CD4-positive, alpha-beta T cell treated with Interferon alpha-2 for 1 hour (primary cell): ENCODE measurements around the gene SLC66A2.

Experiments used
- DNase-seq, 2 donors: peaks; one replicate each; pipeline ENCODE4 v3.0.0-alpha.2; 2020 to 2022

Gene SLC66A2

DNA sequence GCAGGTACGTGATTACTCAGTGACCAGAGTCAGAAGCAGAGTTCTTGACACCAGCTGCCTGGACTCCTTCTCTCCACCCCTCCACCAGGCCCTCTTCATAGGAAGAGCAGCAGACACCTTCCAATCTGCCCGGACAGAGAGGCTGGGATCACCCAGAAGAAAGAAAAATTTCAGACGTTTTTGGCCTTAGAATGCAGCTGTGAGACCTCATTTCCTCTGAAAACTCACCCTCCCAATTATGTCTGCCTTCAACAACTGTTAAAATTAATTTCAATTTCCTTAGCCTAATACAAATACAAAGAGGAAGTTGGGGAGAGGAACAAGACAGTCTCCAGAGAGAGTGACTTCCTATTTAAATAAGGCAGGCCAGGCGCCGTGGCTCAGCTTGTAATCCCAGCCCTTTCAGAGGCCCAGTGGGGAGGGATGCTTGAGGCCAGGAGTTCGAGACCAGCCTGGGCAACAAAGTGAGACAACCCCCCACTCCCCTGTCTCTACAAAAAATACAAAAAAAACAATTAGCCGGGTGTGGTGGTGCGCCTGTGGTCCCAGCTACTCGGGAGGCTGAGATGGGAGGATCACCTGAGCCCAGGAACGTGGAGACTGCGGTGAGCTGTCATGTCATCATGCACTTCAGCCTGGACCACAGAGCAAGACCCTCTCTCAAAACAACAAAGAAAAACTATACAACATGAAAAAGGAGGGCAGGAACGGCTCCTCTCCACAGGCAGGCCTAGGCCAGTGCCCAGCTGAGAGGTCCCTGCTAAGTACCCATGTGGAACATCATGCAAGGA lies 1.6 kb downstream of the SLC66A2 start:
- peak; percentile 21 to 59 for DNase-seq

DNA sequence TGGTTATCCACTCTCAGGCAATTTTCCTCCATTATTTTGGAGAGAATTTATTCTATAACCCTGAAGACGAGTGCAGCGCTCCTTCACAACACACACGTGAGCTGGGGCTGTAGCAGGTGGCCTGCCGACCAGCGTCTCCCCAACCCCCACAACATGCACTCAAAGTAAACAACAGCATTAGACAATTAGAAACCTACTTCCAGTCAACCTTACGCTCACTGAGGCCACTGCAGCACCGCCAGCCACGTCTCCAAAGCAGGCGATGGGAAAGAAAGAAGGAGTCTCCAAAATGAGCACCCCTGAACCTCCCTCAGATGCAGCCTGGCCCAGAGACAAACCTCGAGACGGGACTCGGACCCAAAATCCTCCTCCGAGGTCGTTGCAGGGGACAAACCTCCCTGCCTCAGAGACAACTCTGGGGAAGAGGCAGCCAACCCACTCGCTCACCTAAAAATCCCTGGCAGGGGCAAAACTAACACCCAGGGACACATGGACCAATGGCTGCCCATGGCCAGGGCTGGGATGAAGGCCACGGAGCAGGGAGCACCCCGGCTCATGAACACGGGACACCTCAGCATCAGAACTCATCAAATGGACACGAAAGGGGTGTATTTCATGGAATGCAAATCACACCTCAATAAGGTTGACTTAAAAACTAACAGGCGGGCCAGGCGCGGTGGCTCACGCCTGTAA lies 2.6 kb downstream of the SLC66A2 start:
- no peak for DNase-seq

DNA sequence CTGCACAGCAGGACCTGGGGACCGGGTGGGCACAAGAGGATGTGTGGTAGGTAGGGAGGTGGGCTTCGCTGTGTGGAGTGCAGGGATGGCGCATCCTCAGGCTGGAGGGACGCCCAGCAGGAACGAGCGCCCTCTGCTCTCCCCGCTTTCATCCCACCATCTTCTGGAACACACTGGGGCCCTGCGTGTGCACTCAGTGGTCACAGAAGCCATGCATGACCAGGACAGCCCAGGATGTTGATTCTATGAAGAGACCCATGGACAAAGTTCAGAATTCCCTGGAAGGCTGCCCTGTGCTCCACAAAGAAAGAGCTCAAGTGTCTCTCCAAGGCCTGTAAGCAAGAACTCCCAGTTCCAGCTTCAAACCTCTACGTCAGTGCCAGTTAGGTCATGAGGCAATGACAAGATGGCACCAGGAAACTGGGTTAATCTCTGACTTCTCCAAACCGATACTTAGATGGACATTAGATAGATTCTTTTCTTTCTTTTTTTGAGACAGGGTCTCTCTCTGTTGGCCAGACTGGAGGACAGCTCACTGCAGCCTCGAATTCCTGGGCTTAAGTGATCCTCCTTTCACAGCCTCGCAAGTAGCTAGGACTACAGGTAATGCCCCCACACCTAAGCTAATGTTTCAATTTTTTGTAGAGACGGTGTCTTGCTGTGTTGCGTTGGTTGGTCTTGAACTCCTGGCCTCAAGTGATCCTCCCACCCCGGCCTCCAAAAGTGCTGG lies 3.4 kb downstream of the SLC66A2 start:
- DNase-seq: no peak

- DNase-seq: no peak
These were observed 4.2 kb downstream of the SLC66A2 start for GRCh38 chr18:79947054-79947755.

DNA sequence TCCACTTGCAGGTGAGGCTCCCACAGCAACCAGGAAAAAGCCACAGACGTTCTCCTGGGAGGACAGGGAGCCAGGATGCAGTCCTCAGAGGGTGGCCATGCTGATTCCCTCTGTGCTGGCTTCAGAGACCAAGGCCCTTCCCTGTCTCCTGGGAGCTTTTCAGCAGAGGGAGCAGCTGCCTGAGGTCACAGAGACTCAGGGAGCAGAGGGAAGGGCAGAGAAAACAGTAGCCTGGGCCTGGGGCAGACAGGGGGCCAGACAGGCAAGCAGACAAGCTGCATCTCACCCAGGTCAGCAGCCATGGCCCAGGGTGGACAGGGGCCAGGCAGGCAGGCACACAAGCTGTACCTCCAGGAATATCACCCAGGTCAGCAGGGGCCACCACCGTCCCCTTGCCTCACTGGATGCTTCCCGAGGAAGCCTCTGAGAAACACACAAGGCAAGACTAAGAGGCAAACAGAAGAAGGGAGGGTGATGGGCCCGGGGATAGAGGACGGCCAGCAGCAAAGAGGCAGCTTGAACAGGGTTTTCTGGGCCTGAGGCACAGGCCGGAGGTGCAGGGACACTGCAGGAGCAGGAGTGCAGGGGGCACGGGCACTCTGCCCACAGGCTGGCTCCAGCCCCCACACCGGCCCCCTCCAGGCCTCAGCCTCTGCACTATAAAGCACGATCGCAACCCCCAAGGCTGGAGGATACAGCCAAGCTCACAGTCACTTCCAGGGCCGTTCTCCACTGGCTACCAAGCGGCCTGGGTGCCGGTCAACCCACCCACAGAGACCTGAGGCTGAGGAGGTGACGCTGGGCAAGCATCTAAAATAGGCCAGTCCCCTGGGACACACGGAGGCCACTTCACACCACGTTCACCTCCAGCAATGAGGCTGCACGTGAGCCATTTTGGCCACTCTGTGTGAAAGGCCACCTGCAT lies 6.1 kb downstream of the SLC66A2 start:
- DNase-seq: no peak

GRCh38 chr18:79944746-79945117 lies 6.7 kb downstream of the SLC66A2 start:
- no peak for DNase-seq

GRCh38 chr18:79944126-79944731 lies 7.2 kb downstream of the SLC66A2 start:
- DNase-seq: no peak

- no peak for DNase-seq
These were observed 7.8 kb downstream of the SLC66A2 start for GRCh38 chr18:79943608-79944125.

GRCh38 chr18:79942786-79943607 lies 8.5 kb downstream of the SLC66A2 start:
- DNase-seq: no peak

GRCh38 chr18:79942211-79942610 lies 9.2 kb downstream of the SLC66A2 start:
- DNase-seq: no peak

DNA sequence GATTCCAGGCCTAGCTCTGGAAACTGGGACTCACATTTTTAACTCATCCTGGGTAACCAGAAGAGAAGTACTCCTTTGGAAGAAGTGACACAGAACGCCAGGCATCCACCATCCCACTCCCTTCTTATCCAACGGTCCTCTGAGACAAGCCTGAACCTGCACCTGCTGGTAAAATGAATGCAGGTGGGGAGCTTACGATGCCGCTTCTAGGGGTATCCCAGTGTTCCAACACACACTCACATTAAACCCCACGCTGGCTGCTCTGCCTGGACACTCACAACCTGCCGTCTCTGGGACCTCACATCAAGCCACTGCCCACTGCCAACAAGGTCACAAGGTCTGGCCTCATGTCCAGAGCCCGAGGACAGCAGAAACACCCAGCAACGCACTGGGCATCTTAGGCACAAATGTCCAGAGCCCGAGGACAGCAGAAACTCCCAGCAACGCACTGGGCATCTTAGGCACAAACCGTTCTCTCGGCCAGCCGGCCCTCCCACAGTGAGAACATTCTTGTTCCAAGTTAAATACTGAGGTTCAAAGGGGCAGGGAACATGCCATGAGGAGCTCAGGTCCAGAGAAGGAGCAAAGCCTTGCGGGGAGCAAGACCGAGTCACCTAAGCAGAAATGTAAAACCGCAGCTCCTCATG lies 9.9 kb downstream of the SLC66A2 start:
- DNase-seq: no peak

DNA sequence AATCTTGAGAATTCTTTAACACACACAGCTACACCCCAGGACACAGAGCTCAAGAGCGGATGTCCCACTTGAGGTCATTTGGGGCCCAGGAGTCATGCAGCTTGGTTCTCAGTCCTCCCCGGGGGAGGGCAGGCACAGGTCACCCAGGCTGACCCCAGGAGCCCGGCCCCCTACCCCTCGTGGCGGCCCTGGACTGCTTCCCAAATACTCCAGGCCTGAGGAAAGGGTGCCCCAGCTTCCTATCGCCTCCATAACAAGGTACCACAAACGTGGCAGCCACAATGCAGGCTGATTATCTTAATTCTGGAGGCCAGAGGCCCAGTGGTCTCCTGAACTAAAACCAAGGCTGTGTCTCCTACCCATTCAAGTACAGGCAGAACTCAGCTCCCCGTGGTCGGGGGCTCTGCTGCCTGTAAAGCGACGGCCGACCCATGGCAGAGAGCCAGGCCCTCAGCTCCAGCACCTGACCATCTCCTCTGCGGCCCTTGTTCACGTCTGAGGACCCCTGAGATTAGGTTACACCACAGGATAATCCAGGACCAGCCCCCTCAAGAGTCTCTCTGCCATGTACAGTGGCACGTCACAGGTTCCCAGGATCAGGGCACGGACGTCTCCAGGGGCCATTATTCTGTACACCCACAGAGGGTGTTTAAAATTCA lies 10.5 kb downstream of the SLC66A2 start:
- DNase-seq: no peak

DNA sequence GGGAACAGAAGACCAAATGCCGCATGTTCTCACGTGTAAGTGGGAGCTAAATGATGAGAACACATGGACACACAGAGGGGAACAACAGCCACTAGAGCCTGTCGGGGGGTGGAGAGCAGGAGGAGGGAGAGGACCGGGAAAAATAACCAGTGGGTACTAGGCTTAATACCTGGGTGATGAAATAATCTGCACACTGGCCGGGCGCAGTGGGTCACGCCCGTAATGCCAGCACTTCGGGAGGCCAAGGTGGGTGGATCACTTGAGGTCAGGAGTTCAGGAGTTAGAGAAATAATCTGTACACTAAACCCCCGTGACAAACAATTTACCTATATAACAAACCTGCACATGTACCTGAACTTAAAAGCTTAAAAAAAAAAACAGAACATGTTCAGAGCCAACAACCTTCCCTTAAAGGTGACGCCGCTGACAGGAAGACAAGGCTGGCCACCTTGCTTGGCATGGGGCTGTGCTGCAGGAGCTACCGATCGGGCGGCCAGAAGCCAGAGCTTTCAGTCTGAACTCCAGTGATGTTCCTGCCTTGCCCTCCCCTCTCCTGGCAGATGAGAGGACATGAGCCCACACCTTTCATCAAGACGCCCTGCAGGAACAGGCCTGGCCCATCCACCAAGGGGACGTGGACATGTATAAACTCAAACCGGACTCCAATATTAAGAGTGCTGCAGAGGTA lies 11.2 kb downstream of the SLC66A2 start:
- no peak for DNase-seq

- no peak for DNase-seq
These were observed 12.4 kb downstream of the SLC66A2 start for GRCh38 chr18:79939096-79939495.

DNA sequence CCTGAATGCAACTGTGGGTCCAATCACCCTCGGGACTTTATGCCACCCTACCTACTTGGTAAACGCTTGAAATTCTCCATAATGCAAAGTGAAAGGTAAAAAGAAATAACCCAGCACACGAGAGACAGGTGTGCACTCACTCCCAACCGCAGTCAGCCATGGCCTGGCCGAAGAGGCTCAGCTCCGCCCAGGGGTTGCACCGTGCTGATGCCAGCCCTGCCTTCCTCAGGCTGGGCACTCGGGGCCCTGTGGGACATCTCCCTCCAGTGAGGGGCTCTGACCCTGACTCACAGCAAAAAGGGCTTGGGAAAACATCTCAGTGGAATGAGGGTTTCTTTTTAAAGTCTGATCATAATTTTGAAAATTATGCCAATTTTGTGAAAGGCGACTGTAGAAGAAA lies 13.3 kb downstream of the SLC66A2 start:
- DNase-seq: no peak

DNA sequence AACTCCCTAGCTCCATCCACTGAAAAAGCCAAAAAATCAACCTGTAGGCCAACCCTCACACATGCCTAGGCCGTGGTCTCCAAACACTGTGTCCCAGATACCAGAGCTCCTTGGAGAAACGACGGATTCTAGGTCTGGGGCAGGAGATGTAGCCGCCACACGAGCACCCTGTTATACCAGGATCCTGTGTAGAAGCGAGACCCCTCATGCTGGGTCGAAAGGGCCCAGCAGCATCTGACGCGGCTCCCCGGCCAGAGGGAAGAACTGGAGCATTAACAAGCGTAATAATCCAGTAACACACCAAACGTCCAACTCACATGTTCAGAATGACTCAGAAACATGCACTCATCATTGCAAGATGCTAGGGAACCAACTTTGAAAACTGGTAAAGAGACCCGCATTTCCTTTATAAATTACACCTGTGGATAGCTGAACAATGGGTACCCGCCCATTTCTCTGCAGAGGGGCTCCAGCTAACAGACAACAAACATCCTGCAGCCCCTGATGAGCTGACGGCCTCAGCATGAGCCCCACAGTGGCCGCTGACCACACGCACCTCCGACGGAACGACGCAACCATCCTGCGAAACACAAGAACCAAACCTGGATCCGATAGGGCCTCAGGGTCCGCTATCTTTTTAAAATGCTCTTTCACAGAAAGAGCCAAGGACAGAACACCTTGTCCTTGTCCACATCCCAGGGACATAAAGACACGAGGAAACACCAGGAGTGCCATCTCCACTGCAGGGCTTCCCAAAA lies 14.2 kb downstream of the SLC66A2 start:
- DNase-seq: no peak

DNA sequence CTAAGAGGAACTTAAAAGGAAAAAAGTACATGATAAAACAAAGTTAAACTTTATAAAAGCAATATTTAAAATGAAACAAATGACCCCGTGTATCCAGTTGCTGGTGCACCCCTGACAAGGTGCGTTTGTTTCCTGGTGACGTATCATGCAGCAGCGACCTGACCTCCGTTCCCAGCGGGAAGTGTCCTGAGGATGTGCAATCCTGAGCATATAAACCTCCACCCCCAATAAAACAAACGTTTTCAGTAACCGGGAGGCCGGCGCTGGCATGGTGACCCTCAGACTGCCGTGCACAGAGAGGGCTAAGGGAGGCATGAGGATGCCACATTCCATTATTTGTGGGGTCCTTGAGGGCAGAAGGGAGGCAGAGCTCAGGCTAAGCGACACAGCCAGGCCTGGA lies 14.8 kb downstream of the SLC66A2 start:
- no peak for DNase-seq

DNA sequence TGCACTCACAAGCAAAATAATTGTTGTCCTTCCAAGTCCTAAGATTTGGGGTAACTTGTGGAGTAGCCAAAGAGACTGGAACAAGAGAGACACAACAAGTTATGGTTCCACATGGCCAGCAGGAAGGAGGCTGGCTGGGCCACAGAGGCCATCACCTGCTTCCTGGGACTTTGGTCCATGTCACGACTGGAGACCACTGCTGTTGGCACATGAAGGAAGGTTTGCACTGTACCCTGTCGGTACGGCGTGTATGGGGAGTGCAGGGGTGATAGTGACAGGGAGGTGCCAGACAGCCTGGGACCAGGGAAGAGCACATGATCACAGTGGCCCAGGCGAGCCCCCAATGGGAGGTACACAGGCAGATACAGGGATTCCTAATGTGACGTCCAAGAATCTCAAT lies 15.5 kb downstream of the SLC66A2 start:
- DNase-seq: no peak
